ENCODE measurements around the gene STMN3.

STMN3 gene

DNA sequence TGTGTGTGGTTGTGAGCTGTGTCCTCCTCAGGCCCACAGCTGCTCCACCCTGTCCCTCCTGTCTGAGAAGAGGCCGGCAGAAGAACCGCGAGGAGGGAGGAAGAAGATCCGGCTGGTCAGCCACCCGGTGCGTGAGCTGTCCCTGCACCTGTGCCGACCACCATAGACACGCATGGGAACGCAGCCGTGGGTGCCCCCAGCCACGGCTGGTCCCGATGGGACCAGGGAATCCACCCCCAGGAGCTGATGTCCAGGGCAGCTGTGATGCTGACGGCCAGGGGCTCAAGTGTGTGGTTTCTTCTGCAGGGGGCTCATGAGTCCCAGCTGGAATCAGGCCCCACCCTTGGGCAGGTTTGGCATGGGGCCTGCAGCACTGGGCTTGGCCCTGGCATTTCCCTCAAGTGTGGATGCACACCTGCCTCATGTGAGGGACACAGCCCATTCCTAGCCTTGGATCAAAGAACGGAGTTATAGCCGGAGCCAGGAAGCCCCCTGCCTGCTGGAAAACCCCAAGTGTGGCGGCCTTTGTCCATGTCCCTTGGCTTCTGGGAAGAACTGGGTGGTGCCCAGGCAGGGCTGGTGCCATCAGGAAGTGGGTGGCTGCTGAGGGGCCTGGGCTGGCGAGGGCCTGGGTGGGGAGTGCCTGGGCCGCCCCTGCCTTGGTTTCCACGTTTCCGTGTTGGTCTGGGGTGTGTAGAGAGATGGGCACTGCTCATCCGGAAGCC lies 38.6 kb upstream of the STMN3 start:
- DNase-seq: no peak

DNA sequence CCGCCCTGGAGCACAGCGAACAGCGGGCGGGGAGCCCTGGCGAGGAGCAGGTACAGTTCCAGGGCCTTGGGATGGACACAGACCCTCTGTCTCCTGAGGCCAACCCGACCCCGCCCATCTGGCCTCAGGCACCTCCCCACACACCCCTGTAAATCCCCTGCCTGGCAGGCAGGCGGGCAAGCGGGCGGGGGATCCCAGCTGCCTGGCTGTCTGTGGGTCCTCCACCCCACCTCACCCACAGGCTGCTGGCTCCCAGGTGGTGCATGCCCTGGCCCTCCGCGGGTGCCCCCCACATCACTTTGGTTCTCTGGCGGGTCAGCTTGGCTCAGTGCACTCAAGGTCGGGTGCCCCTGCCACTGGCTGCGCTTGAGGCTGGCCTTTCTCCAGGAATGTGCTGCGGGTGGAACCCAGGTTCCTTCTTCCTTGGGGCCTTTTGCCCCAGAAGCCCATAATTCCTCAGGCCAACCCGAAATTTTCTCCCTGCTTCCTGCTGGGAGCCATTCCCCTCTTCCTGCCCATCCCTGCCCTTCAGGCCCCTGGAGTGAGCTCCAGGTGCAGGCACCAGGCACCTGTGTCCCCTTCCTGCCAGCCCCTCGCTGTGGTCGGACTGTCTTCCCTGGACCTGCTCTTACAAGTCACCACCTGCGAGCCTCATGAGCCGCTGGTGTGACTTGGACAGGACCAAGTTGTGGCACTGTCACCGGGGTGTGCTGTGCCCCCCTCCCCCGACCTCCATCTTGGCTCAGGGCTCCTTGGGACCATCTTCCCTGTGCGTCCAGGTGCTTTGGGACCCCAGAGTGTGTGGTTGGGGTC lies 37.9 kb upstream of the STMN3 start:
- no peak for DNase-seq

DNA sequence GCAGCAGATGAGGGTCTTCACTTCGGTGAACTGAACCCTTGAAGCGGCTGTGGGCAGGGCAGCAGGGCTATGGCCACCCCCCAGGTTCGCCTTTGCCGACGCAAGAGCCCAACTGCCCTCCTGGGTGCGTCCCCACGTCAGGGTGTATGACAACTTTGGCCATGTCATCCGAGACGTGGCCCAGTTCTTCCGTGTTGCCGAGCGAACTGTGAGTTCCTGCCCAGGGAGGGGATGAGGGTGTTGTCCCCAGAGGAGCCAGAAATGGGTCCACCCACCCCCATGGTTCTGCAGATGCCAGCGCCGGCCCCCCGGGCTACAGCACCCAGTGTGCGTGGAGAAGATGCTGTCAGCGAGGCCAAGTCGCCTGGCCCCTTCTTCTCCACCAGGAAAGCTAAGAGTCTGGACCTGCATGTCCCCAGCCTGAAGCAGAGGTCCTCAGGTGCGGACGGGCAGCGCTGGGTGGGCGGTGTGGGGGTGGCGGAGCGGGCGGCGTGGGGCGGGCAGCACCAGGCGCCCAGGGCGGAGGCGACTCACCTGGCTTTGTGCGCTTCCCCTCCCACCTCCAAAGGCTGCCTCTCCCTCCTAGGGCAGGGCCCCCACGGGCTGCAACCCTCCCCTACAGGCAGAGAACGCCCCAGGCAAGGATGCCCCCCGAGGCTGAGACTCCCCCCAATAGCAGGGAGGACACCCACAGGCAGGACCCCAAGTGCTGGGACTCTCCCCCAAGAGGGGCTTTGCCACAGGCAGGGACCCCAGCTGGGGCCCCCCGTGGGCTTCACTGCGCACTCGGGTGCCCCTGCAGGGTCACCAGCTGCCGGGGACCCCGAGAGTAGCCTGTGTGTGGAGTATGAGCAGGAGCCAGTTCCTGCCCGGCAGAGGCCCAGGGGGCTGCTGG lies 37.0 kb upstream of the STMN3 start:
- no peak for DNase-seq

DNA sequence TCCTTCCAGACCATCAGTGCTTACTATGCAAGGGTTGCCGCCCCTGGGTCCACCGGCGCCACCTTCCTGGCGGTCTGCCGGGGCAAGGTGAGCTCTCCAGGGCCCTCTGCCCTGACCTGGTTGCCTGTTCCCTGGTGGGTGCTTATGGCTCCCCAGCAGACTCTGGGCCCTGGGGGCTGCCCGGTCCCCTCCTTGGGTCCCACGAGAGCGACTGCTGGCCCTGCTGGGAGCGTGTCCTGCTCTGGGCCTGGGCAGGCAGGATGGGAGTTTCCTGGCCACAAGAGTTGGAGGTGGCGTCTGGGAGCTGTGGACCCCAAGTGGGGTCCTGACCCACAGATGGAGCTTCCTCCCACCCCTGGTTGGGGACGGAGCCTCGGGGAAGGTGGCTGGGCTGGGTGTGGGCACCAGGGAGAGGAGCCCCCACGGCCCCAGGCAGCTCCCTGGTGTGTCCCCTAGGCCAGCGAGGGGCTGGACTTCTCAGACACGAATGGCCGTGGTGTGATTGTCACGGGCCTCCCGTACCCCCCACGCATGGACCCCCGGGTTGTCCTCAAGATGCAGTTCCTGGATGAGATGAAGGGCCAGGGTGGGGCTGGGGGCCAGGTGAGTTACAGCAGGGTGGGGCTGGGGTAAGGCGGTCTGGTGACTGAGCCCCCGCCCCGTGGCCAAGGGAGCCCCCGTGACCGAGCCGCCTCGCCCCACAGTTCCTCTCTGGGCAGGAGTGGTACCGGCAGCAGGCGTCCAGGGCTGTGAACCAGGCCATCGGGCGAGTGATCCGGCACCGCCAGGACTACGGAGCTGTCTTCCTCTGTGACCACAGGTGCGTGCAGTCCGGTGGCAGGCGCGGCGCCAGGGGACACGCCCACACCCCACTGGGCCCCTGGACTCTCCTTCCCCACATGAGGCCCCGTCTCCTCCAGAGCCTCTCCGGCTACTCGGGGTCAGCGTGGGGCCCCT lies 36.1 kb upstream of the STMN3 start:
- DNase-seq: no peak

DNA sequence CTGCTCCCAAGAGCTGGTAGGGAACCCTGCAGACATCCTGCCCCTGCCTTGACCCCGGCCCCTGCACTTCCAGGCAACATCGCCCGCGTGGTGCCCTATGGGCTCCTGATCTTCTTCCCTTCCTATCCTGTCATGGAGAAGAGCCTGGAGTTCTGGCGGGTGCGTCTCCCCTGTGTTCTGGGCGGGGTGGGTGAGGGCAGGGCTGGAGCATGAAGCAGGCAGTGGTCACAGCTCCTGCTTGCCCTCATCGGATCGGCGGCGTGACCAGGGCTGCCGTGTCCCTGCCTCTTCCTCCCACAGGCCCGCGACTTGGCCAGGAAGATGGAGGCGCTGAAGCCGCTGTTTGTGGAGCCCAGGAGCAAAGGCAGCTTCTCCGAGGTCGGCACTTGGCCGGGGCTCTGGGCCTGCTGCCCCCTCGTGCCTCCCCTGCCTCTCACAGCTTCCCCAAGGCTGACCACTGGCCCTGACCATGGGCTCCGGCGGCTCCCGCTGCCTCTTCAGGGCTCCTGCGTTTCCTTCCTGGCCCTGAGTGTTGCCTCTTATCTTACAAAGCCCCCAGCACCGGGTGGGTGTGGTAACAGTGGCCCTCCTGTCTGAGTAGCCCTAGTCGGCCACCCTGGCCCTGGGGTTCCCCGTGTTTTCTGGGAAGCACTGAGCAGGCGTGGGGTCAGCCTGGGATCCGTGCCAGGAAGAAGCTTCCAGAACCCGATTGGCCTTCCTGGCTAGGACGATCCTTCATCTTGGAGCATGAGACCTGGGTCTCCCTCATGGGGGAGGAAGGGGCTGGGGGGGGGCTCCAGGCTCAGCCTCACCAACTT lies 35.2 kb upstream of the STMN3 start:
- DNase-seq: no peak

DNA sequence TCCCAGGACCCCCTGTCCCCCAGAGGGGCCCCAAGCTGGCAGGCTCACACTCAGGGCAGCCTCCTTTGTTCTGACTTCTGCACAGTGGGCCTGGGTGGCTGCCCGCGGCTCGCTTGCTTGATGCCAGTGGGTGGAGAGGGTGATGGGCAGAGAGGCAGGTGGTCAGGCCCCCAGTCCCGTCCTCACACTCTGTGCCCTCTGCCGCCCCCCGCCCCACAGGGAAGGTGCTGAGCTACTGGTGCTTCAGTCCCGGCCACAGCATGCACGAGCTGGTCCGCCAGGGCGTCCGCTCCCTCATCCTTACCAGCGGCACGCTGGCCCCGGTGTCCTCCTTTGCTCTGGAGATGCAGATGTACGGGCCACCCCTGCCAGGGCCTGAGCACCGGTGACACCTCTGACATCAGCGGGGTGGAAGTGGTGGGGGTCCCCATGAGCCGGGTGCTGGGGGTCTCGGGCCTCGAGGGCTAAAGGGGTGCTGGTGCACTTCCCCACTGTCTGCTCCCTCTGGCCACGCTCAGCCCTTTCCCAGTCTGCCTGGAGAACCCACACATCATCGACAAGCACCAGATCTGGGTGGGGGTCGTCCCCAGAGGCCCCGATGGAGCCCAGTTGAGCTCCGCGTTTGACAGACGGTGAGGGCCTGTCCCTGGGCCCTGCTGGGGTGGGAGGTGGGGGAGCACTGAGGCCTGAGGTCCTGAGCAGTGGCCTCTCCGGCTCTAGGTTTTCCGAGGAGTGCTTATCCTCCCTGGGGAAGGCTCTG lies 34.4 kb upstream of the STMN3 start:
- no peak for DNase-seq

DNA sequence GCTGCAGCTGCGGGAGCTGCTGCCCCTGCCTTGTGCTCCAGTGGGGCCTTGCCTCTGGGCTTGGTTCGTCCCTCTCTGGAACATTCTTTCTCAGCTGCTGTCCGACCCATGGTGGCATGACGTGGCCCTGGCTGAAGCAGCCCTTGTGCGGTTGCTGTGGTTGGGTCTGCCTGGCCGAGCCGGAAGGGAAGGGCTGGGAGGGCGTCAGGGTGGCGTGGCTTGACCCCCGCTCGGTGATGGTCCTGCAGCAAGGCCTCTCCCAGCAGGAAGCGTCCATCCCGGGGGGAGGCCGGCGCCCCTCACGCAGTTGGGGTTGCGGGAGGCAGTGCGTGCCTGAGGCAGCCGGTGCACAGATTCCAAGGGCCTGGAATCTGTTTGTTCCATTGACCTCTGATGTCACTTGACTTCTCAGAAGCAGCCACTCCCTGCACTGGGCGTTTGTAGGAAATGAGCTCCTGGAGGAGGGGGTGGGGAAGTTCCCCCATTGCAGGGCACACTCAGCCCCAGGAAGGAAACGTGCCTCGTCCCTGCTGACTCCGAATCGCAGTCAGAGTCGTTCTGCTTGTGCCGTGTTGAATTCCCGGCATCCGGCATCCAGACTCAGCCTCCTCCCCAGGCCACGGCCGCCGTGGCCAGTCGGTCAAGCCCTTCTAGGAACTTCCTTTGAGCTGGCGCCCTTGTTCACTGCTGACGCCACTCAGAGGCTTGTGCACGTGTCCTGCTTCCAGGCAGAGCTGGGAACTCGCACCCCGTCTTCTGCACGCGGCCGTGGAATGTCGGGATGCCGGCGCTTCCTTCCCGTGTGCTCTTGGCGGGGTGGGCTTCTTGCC lies 33.5 kb upstream of the STMN3 start:
- no peak for DNase-seq

DNA sequence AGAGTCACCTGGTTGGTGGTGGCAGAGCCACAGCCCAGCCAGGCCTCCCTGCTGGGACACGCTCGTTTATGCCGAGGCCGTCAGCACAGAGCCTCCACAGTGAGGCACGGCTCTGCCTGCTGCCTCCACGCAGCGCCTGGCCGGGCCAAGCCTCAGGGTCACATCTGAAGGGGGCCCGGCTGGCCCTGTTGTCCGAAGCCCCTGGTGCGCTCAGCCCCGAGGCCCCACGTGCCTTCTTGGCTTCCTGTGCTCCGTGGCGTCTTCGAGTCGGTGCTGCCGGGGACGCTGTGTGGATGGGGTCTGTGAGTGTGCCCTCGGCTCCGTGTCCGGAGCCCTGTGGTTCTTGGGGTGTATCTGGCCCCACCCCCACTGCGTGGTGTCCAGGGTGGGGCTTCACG lies 32.9 kb upstream of the STMN3 start:
- no peak for DNase-seq

DNA sequence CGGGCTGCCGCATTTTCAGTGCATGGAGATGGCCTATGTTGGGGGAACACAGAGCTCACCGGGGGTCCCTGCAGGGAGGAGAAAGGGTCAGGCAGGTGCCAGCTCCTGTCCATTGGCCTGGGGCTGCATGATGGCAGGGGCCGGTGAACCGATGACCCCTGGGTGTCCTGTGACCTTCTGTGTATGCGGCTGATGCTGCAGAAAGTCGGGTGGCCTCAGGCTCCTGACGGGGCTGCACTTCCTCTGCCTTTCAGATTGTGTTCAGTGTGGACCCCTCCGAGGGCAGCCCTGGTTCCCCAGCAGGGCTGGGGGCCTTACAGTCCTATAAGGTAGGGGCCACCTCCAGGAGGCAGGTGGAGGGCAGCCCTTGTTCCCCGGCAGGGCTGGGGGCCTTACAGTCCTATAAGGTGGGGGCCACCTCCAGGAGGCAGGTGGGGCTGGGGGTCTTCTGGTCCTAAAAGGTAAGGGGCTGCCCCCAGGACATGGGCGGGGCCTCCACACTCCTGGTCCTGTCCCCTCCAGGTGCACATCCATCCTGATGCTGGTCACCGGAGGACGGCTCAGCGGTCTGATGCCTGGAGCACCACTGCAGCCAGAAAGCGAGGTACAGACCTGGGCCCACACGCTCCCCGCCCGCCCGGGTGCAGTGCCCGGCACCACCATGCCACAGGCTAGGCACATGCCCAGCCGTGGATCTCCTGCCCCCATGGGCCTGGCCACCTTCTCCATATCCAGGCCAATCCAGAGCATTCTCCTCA lies 32.2 kb upstream of the STMN3 start:
- DNase-seq: no peak

DNA sequence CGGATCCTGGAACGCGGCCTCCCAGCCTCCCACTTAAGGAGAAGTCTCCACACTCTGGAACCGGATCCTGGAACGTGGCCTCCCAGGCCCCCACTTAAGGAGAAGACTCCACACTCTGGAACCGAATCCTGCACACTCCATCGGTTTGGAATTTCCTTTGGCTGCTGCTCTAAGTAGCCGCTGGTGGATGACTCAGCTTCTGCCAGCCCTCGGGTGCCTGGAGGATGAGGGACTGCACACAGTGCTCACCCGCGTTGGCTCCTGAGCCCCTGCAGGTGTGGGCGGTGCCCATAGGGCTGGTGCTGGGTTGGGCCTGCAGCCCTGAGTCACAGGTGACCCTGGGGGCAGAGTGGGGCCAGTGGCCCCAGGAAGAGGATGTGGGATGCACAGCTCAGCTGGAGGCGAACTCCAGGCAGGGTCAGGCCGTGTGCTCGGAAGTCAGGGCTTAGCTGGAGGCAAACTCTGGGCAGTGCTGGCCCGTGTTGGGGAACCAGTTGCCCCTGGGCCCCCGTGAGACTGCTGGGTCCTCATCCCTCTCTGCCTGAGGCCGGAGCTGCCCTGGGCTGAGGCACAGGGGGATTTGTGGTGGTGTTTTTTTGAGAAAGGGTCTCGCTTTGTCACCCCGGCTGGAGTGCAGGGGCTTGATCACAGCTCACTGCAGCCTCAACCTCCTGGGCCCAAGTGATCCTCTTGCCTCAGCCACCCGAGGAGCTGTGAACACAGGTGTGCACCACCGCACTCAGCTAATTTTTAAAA lies 29.3 kb upstream of the STMN3 start:
- no peak for DNase-seq

DNA sequence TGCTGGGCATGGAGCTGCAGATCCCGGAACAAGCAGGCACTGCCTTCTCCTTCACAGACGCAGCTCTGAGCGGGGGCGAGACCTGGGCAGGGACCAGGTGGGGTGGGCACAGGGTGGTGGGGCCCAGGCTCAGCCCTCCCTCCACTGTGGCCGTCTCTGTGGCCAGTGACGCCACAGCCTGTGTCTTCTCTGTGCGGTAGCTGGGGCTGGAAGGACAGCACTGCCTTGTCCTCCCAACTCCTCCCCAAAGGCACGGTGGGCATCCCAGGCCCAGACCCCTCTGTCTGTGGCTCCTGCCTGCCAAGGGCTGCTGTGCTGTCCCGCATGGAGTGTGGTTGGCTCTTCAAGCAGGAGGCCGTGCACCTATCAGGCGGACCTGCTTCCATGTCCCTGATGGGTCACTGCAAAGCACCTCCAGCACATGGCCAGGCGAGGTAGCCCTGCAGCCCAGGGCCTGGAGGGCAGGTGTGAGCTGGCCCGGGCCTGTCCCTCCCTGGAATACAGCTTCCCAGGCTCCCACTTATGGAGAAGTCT lies 28.5 kb upstream of the STMN3 start:
- no peak for DNase-seq

DNA sequence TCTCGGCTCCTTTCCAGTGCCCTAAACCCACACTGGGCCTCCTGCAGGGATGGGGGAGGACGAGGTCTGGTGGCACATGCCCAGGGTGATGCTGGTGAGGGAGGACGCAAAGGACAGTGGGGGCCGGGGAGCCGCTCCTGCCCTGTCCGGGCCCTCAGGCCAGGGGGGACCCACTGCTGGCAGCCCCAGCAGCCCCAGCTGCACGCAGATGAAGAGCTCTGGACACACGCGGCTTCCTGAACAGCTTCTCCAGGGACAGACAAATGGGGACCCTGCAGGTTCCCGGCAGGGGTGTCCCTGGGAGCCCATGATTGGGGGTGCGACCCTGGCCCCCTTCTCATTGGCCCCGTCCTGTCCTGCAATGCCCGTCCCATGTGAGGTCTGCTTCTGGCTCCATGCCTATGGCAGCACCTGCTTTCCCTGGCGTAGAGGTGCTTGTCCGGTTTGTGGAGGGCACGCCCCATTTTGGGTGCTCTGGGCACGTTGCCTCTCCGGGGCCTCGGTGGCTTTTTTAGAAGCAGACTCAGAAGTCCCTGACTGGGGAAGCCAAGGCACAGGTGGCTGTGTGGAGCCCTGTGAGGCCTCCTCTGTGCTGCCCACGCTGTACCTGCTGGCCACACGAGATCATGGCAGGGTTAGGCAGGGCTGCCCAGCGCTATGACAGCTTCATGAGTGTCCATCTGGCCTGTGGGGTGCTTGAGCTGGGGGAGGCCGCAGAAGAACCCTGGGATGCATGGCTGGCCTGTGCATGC lies 27.8 kb upstream of the STMN3 start:
- DNase-seq: no peak

DNA sequence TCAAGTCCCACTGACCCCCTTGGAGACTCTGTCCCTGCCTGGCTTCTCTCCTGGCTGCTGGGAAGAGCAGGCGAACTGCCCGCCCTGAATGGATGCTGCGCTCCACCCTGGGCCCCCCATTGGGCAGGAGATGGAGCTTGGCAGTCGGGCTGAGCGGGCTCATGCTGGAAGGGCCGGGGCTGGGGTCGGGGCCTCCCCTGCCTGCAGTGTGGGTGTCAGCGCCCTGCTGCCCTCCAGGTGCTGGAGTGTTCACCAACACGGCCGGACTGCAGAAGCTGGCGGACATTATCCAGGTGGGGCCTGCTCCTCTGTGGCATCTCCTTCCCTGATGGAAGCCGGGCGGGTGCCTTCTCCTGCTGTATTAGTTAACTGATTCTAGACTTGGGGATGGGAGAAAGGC lies 27.2 kb upstream of the STMN3 start:
- no peak for DNase-seq

DNA sequence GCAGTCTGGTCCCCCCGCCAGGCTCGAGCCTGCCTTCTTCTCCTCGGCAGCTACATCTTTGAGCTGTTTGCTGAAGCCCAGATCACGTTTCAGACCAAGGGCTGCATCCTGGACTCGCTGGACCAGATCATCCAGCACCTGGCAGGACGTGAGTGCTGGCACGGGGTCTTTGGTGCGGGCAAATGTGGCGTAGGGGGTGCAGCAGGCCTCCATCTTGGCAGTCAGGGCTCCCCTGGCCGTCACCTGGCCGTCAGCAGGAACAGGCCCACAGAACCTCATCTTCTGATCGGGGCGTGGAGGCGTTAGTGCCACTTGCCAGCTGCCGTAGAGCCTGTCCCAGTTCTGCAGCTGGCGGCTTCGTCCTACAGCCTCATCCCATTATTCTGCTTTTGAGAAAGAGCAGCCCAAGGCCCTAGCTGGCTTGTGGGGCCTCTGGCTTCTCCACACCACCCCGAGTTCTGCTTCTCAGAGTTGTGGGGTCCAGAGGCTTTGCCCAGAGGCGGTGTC lies 26.6 kb upstream of the STMN3 start:
- DNase-seq: no peak

DNA sequence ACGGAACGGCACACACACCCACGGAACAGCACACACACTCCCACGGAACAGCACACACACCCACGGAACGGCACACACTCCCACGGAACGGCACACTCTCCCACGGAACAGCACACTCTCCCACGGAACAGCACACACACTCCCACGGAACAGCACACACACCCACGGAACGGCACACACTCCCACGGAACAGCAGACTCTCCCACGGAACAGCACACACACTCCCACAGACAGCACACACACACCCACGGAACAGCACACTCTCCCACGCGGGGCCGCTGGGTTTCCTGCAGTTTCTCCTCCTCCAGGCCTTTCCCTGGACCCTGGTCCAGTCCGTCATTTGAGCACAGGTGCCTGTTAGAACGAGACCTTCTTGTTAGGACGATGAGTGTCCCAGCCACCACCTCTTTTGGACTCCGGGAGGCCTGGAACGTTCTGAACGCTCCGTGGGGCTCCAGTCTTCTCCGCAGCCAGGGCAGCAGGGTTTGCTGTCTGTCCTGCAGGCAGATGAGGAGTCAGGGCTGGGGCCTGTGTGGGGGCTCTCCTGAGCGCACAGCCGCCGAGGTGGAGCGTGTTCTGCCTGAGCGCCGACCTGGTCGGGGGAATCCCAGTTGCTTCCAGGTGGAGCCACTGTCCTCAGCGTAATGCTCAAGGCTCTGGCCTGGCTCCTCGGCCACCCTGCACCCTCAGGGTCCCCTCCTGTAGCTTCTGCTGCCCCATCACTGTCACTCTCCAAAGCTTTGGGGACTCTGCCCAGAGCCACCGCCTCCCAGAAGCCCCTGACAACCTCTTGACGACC lies 25.6 kb upstream of the STMN3 start:
- DNase-seq: no peak

DNA sequence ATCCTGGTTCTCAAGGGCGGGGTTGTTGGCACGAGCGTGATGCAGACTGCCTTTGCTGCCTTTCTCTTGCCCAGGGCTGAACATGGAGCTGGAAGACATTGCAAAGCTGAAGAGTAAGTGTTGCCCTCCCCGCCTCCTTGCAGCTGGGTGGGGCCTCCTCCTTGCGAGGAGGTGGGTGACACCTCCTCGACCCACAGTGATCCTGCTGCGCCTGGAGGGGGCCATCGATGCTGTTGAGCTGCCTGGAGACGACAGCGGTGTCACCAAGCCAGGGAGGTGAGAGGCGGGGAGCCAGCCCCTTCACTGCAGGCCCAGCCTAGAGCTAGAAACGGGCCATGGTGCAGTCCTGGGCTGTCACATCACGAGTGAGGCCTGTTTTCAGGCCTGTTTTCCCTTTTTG lies 24.8 kb upstream of the STMN3 start:
- DNase-seq: no peak

All from NCI-H2029 treated with DMSO at 0.1 percent for 48 hours (cell line).